ENCODE results near the gene TRIM43.

GRCh38 chr2:95574506-95574905, 17.3 kb upstream of the TRIM43 start:
- no peak for TF ChIP-seq CTCF (conservative IDR thresholded peaks at IDR 0.05 in 1 of 2, IDR thresholded peaks at IDR 0.05 in 1 of 2; ENCODE audit: extremely low read depth in 1 of 2, insufficient read depth in 1 of 2, low read depth in 1 of 2, low read length in 2 of 2)
- no peak for TF ChIP-seq EZH2 (IDR thresholded peaks at IDR 0.05; ENCODE audit: borderline replicate concordance, low read length)
